Activated naive CD4-positive, alpha-beta T cell treated with anti-CD3 and anti-CD28 coated beads, Interleukin-2, amount 50 U/mL, for 24 hours (primary cell): ENCODE data around the gene C1orf21.

ENCODE experiments used
- H3K27ac Mint-ChIP-seq: one replicate; pipeline ENCODE4 v1.8.0; 2021; ENCODE audit warnings: mild to moderate bottlenecking, mixed read lengths
- H3K27me3 Mint-ChIP-seq: one replicate; pipeline ENCODE4 v1.8.0; 2021; ENCODE audit warnings: mixed read lengths
- H3K36me3 Mint-ChIP-seq: one replicate; pipeline ENCODE4 v1.8.0; 2021; ENCODE audit warnings: mixed read lengths
- H3K4me1 Mint-ChIP-seq: one replicate; pipeline ENCODE4 v1.8.0; 2021; ENCODE audit warnings: mixed read lengths
- H3K4me3 Mint-ChIP-seq: one replicate; pipeline ENCODE4 v1.8.0; 2021; ENCODE audit warnings: mild to moderate bottlenecking, mixed read lengths
- H3K9me3 Mint-ChIP-seq: one replicate; pipeline ENCODE4 v1.8.0; 2021; ENCODE audit warnings: mixed read lengths

Gene C1orf21

DNA sequence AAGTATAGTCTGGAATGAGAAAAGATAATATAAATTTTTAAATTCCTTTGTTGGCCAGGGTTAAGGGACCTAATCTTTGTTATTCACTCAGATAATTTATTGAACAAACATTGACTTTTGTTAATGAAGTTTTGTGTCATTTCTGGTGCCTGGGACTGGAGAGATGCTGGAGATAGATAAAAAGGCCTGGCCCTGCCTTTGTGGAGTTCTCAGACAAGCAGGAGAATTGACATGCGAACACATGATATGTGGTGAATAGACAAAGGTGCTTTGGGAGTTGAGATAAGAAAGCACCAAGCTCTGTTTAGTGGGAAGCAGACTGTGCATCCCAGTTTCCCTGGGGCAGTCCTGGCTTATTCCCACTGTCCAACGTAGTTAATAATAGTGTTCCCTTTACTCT, 8.5 kb downstream of the C1orf21 start:
- Mint-ChIP-seq H3K4me1 (no peaks in the 10 kb centered on the region), H3K4me3 (no peak overlapping the region), H3K36me3 (no peaks in the 10 kb centered on the region), H3K27ac (no peak overlapping the region), H3K9me3 (no peaks in the 10 kb centered on the region), H3K27me3 (peaks cover 18% of the 10 kb centered on the region)

DNA sequence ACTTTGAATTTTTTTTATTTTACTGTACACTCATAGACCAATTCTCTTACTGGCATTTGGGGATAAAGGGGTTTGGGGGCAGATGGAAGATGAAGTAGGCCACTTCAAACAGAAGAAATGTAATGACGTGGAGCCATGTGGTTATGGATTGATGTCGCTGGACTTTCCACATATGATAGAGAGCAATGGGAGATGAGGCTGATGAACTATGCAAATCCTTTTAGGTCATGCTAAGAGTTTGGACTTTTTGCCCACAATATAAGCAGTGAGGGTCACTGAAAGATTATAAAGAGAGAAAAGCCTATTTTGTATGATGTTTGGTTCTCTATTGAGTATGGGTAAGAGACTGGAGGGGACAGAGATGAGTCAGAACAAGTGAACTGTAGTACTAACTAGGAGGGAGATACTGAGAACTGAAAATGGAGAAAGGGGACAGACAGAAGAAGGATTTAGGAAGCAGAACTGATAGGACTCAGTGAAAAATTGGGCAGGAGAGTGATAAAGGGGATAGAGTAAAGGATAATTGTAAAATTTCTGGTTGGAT, 9.2 kb downstream of the C1orf21 start:
- H3K4me3 Mint-ChIP-seq, result no peak overlapping the region
- H3K4me1 Mint-ChIP-seq, result no peaks in the 10 kb centered on the region
- peaks cover 17% of the 10 kb centered on the region for H3K27me3 Mint-ChIP-seq
- H3K36me3 Mint-ChIP-seq, result no peaks in the 10 kb centered on the region
- no peaks in the 10 kb centered on the region for H3K9me3 Mint-ChIP-seq
- no peak overlapping the region for H3K27ac Mint-ChIP-seq

DNA sequence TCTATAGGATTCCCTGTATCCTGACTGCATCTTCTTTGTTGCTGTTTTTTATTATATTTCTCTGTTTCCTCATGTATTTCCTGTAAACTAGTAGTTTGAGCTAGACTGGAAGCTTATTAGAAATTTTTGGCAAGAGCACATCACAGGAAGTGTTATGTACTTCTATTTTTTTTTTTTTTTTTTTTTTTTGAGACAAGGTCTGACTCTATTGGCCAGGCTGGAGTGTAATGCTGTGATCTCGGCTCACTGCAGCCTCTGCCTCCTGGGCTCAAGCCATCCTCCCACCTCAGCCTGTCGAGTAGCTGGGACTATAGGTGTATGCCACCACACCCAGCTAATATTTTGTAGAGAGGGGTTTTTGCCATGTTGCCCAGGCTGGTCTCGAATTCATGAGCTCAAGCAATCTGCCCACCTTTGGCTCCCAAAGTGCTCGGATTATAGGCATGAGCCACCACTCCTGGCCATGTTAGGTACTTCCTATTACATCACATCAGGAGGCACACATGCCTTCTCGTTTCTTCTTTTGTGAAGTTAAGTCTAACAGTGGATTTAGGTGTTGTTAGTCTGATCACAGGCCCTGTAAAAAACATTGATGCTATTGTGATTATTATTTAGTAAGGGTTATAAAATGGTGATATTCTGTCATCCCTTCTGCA, 12.5 kb downstream of the C1orf21 start:
- Mint-ChIP-seq H3K27me3 (peaks cover 7% of the 10 kb centered on the region), H3K27ac (no peak overlapping the region), H3K4me1 (no peaks in the 10 kb centered on the region), H3K9me3 (no peaks in the 10 kb centered on the region), H3K4me3 (no peak overlapping the region), H3K36me3 (no peaks in the 10 kb centered on the region)

DNA sequence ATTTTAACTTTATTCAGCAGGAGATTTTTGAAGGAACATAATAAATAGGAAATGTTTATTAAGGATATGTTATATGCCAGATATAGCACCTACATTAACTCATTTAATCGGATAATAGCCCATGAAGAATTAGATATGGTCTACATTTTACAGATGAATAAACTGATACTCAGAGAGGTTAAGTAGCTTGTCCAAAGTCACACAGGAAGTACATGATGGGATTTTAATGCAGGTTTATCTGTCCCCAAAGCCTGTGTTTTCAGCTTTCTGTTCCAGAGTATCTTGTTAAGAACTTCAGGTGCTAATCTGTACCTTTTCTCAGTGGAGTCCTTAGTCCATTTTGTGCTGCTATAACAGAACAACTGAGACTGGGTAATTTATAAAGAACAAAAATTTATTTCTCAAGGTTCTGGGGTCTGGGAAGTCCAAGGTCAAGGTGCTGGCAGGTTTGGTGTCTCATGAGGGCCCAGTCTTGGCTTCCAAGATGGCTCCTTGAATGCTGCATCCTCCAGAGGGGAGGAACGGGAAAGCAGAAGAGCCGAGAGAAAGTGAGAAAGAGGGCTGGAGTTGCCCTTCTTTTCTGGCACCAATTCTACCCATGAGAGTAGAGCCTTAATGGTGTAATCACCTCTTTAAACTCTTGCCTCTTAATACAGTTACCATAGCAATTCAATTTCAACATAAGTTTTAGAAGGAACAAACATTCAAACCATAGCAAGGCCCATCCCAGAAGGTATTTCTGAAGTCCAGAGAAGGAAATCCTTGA, 17.3 kb downstream of the C1orf21 start:
- Mint-ChIP-seq H3K4me3 (no peak overlapping the region), H3K27me3 (peaks cover 5% of the 10 kb centered on the region), H3K36me3 (no peaks in the 10 kb centered on the region), H3K27ac (no peak overlapping the region), H3K9me3 (no peaks in the 10 kb centered on the region), H3K4me1 (no peaks in the 10 kb centered on the region)

DNA sequence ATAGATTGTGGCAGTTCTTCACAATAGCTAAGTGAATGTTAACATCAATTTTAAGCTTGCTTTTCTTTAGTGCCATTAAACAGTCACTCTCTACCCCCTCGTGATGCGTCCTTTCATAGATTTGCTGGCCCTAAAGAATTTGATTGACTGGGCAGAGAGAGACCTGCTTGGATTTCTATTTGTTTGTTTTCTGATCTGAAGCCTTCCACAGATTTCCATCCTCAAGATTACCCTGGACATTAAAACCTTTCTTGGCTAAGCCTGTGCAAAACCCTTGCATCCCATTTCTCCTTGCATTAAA, 17.8 kb downstream of the C1orf21 start:
- no peak overlapping the region for H3K4me3 Mint-ChIP-seq
- H3K36me3 Mint-ChIP-seq, result no peaks in the 10 kb centered on the region
- H3K27ac Mint-ChIP-seq, result no peak overlapping the region
- no peaks in the 10 kb centered on the region for H3K9me3 Mint-ChIP-seq
- no peaks in the 10 kb centered on the region for H3K4me1 Mint-ChIP-seq
- H3K27me3 Mint-ChIP-seq, result peaks cover 5% of the 10 kb centered on the region

DNA sequence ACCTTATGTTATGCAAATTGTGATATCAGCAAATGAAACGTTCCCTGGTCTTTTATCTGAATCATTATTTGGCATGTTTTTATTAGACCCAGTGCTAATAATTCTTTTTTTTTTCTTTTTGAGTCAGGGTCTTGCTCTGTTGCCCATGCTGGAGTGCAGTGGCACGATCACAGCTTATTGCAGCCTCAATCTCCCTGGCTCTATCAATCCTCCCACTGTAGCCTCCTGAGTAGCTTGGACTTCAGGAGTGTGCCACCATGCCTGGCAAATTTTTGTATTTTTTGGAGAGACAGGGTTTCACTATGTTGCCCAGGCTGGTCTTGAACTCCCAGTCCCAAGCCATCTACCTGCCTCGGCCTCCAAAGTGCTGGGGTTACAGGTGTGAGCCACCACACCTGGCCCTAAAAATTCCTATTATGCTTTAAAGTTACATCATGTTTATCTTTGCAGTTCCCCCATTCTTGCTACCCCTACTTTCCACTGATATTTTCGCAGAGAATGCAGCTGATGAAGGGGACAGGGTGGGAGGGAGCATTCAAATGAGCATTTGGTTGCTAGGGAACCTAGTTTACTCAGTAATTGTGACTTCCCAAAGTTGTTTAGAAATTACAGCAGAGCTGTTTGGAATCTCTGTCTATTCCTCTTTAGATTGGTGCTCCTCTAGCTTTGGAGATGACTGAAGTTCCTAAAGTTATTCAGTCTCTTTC, 18.4 kb downstream of the C1orf21 start:
- Mint-ChIP-seq H3K27ac (no peak overlapping the region), H3K9me3 (no peaks in the 10 kb centered on the region), H3K4me1 (no peaks in the 10 kb centered on the region), H3K27me3 (peaks cover 5% of the 10 kb centered on the region), H3K4me3 (no peak overlapping the region), H3K36me3 (no peaks in the 10 kb centered on the region)

DNA sequence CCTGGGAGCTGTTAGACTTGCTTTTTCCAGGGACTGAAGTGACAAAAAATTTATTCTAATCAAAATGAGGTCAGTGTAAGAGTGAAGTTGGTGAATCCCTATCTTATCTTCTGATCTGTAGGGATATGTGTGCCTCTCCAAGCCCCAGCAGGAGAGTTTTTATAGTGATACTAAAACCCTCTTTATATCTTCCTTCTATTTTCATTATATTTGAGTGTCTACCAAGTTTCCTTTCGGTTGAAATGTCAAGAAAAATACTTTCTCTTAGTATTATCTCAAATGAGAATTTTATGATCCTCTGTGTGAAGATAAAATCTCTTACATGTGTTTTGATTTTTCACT, 18.9 kb downstream of the C1orf21 start:
- Mint-ChIP-seq H3K27ac (no peak overlapping the region), H3K27me3 (peaks cover 2% of the 10 kb centered on the region), H3K4me1 (no peaks in the 10 kb centered on the region), H3K36me3 (no peaks in the 10 kb centered on the region), H3K4me3 (no peak overlapping the region), H3K9me3 (no peaks in the 10 kb centered on the region)

DNA sequence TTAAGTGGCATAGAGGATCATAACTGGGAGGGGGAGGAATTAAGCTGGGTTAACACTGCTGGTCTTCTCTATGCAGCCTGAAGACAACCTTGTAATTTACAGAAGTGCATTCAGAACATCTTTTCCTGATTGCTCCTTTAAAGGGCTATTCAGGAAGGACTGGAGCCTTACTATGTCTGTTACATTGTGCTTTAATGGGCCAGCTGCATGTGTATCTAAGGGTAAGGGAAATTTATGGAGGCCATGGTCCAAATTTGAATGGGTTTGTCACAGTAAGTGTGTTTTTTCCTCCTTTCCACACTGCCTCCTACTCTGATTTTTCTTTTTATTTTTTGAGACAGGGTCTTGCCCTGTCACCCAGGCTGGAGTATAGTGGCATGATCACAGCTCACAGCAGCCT, 19.6 kb downstream of the C1orf21 start:
- Mint-ChIP-seq H3K27me3 (peaks cover 2% of the 10 kb centered on the region), H3K4me1 (no peaks in the 10 kb centered on the region)

DNA sequence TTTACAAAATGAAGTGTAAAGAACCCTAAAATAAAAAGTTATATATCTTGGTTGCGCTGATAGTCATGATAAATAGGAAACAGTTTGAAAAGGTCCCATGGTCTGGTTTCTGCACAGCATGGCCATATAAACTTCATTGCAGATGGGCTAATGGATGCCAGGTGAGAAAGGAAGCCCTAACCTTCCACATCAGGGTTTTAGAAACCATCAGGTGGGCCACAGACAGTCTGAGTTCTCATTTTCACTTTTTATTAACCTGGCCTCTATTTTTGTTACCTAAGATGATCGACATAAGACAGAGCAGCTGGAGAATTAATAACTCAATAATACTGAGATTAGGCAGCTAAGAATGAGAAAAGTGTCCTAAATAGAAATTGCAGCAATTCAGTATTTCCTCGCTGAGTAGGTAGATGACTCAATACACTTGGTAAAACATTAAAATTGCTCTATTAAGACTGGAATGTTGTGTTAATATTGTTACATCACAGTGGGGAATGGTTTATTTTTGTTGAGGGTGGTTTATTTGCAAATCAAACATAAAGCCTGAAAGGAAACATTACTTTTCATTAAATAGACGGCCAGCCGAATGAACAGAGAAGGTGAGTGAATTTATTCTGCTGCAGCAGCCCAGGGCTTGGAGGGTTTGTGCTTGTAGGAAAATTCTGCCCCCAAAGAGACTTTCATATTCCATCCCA, 21.1 kb downstream of the C1orf21 start:
- Mint-ChIP-seq H3K27ac (no peak overlapping the region), H3K4me1 (no peaks in the 10 kb centered on the region), H3K36me3 (no peaks in the 10 kb centered on the region), H3K27me3 (no peaks in the 10 kb centered on the region), H3K9me3 (no peaks in the 10 kb centered on the region), H3K4me3 (no peak overlapping the region)

More for the DNA sequence above, 19.6 kb downstream of the C1orf21 start:
- no peaks in the 10 kb centered on the region for H3K9me3 Mint-ChIP-seq
- H3K4me3 Mint-ChIP-seq, result no peak overlapping the region
- no peaks in the 10 kb centered on the region for H3K36me3 Mint-ChIP-seq
- no peak overlapping the region for H3K27ac Mint-ChIP-seq

DNA sequence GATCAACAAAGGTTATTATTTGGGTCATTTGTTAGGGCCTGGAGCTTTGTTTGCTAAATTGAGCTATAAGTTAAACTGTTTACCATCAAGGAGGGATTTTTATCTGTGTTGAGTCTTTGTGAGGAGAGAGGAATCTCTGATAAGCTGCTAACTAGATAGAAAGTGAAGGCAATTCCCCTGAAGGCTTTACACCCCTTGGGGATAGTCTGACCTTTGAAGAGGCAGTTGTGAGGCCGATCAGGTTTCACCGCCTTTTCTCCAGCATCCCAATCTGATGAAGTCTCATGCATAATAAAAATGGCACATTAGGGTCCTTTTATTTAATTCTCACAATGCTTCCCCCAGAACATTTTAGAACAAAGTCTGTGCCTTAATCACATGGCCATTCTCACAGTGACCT, 21.8 kb downstream of the C1orf21 start:
- no peaks in the 10 kb centered on the region for H3K9me3 Mint-ChIP-seq
- H3K27ac Mint-ChIP-seq, result no peak overlapping the region
- H3K36me3 Mint-ChIP-seq, result no peaks in the 10 kb centered on the region
- no peaks in the 10 kb centered on the region for H3K27me3 Mint-ChIP-seq
- H3K4me1 Mint-ChIP-seq, result no peaks in the 10 kb centered on the region
- H3K4me3 Mint-ChIP-seq, result no peak overlapping the region

DNA sequence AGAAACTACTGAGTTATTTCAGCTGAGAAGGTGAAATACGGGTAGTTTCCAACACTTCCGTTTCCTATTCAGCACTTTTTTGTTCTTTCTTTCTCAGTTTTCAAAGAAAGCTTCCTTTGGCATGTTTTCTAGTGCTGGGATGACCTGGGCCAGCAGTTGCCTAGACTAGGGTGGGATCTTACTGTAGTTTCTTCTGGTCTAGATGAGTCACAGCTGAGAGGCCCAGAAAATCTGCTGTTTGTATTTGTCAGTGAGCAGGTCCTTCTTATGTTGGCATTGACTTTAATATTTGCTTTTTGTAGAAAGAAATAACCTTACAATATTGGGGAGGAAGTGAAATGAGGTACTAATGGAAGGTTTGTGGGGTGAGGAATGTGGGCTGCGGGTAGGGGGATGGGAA, 22.2 kb downstream of the C1orf21 start:
- Mint-ChIP-seq H3K4me3 (no peak overlapping the region), H3K9me3 (no peaks in the 10 kb centered on the region), H3K27me3 (no peaks in the 10 kb centered on the region), H3K36me3 (no peaks in the 10 kb centered on the region), H3K27ac (no peak overlapping the region), H3K4me1 (no peaks in the 10 kb centered on the region)

DNA sequence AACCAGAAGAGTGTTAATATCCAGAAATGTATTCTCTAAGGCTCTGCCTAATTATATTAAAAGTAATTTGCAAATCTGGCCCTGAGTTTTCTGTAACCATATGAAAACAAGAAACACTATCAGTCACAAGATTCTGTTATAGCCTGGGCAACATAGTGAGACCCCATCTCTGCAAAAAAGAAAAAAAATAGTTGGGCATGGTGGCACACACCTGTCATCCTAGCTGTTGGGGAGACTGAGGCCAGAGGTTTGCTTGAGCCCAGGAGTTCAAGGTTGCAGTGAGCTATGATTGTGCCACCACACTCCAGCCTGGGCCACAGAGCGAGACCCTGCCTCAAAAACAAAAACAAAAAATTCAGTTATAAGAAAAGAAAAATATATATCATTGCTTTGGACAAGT, 25.6 kb downstream of the C1orf21 start:
- Mint-ChIP-seq H3K27me3 (peaks cover 1% of the 10 kb centered on the region), H3K9me3 (no peaks in the 10 kb centered on the region), H3K4me1 (no peaks in the 10 kb centered on the region), H3K4me3 (no peak overlapping the region), H3K27ac (no peak overlapping the region), H3K36me3 (no peaks in the 10 kb centered on the region)

DNA sequence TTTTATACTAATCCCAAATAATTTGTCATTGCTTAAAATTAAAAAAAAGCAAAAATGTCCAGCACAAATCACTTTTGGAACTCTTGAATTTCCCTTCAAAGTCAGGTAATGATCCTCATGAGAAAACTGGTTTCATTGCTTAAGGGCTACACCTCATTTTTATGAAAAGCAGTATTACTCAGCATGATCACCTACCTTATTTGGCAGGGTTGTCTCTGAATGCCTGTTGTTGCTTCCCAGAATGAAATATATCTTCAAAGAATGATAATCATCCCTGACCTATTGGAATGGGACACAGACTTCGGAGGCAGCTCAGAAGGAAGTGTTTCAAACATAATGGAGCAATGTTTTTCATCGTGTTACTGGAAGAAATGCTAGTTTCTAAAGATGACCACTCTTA, 29.7 kb downstream of the C1orf21 start:
- Mint-ChIP-seq H3K36me3 (no peaks in the 10 kb centered on the region), H3K27ac (no peak overlapping the region), H3K4me3 (no peak overlapping the region), H3K27me3 (peaks cover 3% of the 10 kb centered on the region), H3K4me1 (no peaks in the 10 kb centered on the region), H3K9me3 (no peaks in the 10 kb centered on the region)

DNA sequence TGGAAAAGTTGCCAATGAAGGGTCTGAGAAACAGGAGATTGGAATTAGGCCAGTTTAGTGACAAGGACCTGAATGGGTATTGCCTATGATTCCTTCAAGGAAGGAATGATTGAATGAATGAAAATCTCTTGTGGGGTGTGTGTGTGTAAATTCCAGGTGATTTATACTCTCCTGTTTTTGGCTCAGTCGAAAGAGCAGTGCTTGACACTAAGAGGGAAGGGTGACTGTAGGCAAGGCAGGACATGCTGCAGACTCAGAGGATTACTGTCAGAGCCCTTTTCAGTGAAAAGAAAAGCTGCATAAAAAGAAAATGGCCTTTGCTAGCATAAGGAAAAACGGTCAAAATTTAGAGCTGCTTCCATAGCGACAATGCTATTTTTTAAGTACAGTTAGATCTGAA, 30.1 kb downstream of the C1orf21 start:
- H3K4me3 Mint-ChIP-seq, result no peak overlapping the region
- no peaks in the 10 kb centered on the region for H3K36me3 Mint-ChIP-seq
- H3K27me3 Mint-ChIP-seq, result peaks cover 7% of the 10 kb centered on the region
- H3K4me1 Mint-ChIP-seq, result no peaks in the 10 kb centered on the region
- no peak overlapping the region for H3K27ac Mint-ChIP-seq
- no peaks in the 10 kb centered on the region for H3K9me3 Mint-ChIP-seq

DNA sequence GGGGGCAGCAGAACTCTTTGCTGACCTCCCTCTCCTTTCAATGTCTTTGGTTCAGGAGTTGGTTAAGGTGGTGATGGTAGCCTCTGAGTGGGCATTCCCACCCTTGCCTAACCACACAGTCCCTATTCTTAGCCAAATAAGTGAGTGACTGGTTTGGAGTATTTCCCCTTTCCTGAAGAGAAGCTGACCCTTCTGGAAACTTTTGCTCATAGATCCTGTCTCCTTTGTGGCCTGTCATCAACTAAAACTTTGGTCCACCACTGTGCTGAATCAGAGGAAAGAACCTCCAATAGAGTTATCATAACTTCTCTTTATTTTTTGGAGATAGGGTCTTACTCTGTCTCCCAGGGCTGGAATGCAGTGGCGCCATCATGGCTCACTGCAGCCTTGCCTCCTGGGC, 31.1 kb downstream of the C1orf21 start:
- Mint-ChIP-seq H3K27ac (no peak overlapping the region), H3K4me3 (no peak overlapping the region), H3K4me1 (no peaks in the 10 kb centered on the region), H3K9me3 (no peaks in the 10 kb centered on the region), H3K36me3 (no peaks in the 10 kb centered on the region), H3K27me3 (peaks cover 7% of the 10 kb centered on the region)
